ENCODE data around the gene CHTF8. TPM values are rescaled to one million over a fixed set of nuclear protein-coding genes. Genes with fewer than 3 reads are reported as not detected.

Gene CHTF8
- total and polyA plus RNA-seq, 10 of the 15 experiments (the other 5 are each of a cell fraction or from before 2014, with no cell fraction given) = 18.5 to 159 (median 102) TPM

- TF ChIP-seq REST (IDR thresholded peaks at IDR 0.05; ENCODE audit: low read depth, low read length) = no peak
- TF ChIP-seq RUNX3 (IDR thresholded peaks at IDR 0.05; ENCODE audit: low read length) = no peak
- TF ChIP-seq EZH2 (IDR thresholded peaks at IDR 0.05; ENCODE audit: borderline replicate concordance, control insufficient read depth, low read depth, low read length) = no peak
- TF ChIP-seq SMARCA5 (IDR thresholded peaks at IDR 0.05) = no peak
- TF ChIP-seq HSF1 (IDR thresholded peaks at IDR 0.05; ENCODE audit: low read depth, low read length) = no peak
- no peak for TF ChIP-seq SUZ12 (IDR thresholded peaks at IDR 0.05; ENCODE audit: unreplicated experiment)
- no peak; a peak in 1 of 4 replicates for TF ChIP-seq ETV6 (conservative IDR thresholded peaks at IDR 0.05 in 1 of 2, IDR thresholded peaks at IDR 0.05 in 1 of 2; ENCODE audit: borderline replicate concordance in 1 of 2, low read depth in 1 of 2)
- TF ChIP-seq ZBED1 (IDR thresholded peaks at IDR 0.05; ENCODE audit: borderline replicate concordance) = no peak
- TF ChIP-seq HDAC2 (IDR thresholded peaks at IDR 0.05) = no peak
- TF ChIP-seq TAF1 (IDR thresholded peaks at IDR 0.05; ENCODE audit: borderline replicate concordance, low read depth, low read length) = peak; percentile 64; the same call in 1 of the 2 replicates
- no peak for TF ChIP-seq SPI1 (IDR thresholded peaks at IDR 0.05; ENCODE audit: borderline replicate concordance, insufficient read depth, low read depth, low read length)
- peak; percentile 96 for TF ChIP-seq NR2C1 (IDR thresholded peaks at IDR 0.05)
- TF ChIP-seq PAX8 (IDR thresholded peaks at IDR 0.05) = no peak
- TF ChIP-seq RAD51 (IDR thresholded peaks at IDR 0.05) = no peak
- no peak for TF ChIP-seq TBL1XR1 (IDR thresholded peaks at IDR 0.05; ENCODE audit: low read depth, low read length)
- TF ChIP-seq YBX1 (IDR thresholded peaks at IDR 0.05) = no peak
- TF ChIP-seq RFX5 (IDR thresholded peaks at IDR 0.05; ENCODE audit: low read depth, low read length) = no peak
- no peak; the same call in 1 of the 2 replicates for TF ChIP-seq SREBF1 (IDR thresholded peaks at IDR 0.05; ENCODE audit: low read length)
- 0 out of 2 replicates have a peak, but pooled peaks have one; percentile 38 for TF ChIP-seq ZNF592 (IDR thresholded peaks at IDR 0.05)
- TF ChIP-seq STAT1 (conservative IDR thresholded peaks at IDR 0.05) = 0 out of 2 replicates have a peak, but pooled peaks have one; percentile 51
Observed at GRCh38 chr16:69132424-69133252, at the start of gene CHTF8, which contains the start of gene UTP4 (continued).

All from GM12878 (cell line).